ENCODE measurements around the gene TMEM101. TPM values are rescaled to one million over a fixed set of nuclear protein-coding genes. Genes with fewer than 3 reads are reported as not detected.
A peak's percentile ranks its signal among the peaks of the same experiment; 100 is the strongest.

Gene TMEM101
- total and polyA plus RNA-seq, 2 of the 13 experiments (the other 11 are each of a cell fraction or from before 2014, with no cell fraction given) = 72.0 to 100 TPM

DNA sequence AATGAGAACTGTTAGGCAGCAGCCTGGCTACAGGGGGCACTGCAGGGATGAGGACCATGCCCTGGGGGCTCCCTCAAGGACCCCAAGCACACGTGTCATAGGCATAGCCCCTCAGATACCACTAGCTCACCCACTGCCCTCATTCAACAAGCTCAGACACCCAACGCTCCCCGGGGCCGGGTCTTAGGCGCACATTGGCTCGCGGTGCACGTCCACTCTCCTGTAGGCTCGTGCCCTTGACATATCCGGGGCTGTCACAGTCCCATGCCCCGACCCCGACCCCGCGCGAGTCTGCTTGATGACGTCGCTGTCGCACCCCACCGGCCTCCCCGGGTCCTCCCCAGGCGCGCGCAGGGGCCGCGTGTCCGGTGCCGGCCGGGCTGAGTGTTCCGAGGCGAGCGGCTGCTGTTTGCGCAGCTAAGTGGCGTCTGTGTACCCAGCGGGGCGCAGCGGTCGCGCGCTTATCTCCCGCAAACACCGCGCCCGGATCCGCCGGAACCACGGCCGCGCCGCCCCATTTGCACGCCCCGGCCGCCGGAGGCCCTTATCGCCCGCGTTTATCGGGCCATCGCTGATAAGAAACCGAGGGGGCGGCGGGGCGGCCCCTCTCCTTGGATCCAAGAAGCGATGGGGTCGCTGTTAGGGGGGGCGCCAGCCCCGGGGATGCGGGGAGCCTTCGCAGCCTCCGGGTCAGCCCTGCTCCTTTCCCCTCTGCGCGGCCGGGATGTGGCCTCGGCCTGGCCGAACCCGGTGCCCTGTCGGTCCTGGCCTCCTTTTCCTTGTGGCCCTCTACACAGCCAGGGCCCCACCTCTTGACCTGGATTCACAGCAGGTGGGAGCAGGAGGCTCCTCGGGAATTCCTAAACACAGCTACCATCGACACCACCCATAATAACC is 31.0 kb downstream of the TMEM101 start (continued):
- TF ChIP-seq, protein P1, sequence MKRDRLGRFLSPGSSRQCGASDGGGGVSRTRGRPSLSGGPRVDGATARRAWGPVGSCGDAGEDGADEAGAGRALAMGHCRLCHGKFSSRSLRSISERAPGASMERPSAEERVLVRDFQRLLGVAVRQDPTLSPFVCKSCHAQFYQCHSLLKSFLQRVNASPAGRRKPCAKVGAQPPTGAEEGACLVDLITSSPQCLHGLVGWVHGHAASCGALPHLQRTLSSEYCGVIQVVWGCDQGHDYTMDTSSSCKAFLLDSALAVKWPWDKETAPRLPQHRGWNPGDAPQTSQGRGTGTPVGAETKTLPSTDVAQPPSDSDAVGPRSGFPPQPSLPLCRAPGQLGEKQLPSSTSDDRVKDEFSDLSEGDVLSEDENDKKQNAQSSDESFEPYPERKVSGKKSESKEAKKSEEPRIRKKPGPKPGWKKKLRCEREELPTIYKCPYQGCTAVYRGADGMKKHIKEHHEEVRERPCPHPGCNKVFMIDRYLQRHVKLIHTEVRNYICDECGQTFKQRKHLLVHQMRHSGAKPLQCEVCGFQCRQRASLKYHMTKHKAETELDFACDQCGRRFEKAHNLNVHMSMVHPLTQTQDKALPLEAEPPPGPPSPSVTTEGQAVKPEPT (CRISPR knock-in tag; IDR thresholded peaks at IDR 0.05; ENCODE audit: low read depth) = 0 out of 2 replicates have a peak, but pooled peaks have one; percentile 78
- TF ChIP-seq, protein P2, sequence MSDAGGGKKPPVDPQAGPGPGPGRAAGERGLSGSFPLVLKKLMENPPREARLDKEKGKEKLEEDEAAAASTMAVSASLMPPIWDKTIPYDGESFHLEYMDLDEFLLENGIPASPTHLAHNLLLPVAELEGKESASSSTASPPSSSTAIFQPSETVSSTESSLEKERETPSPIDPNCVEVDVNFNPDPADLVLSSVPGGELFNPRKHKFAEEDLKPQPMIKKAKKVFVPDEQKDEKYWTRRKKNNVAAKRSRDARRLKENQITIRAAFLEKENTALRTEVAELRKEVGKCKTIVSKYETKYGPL (CRISPR knock-in tag; IDR thresholded peaks at IDR 0.05) = no peak
- TF ChIP-seq HDAC1 (CRISPR knock-in tag; IDR thresholded peaks at IDR 0.05) = peak; percentile 99
- TF ChIP-seq ZNF3 (CRISPR knock-in tag; IDR thresholded peaks at IDR 0.05) = no peak
- TF ChIP-seq FIP1L1 (IDR thresholded peaks at IDR 0.05; ENCODE audit: borderline replicate concordance, insufficient read depth, low read depth, low read length) = no peak
- TF ChIP-seq ZNF619 (CRISPR knock-in tag; IDR thresholded peaks at IDR 0.05) = no peak
- 0 out of 2 replicates have a peak, but pooled peaks have one; percentile 34 for TF ChIP-seq DR1 (CRISPR knock-in tag; IDR thresholded peaks at IDR 0.05)
- peak; percentile 30; the same call in 1 of the 2 replicates for TF ChIP-seq TRIM24 (CRISPR knock-in tag; IDR thresholded peaks at IDR 0.05)
- TF ChIP-seq CHD4 (IDR thresholded peaks at IDR 0.05; ENCODE audit: borderline replicate concordance, low read length) = 0 out of 2 replicates have a peak, but pooled peaks have one; percentile 58
- TF ChIP-seq NFKB2 (CRISPR knock-in tag; IDR thresholded peaks at IDR 0.05; ENCODE audit: borderline replicate concordance) = peak; percentile 90; the same call in 1 of the 2 replicates
- no peak for TF ChIP-seq CBX2 (IDR thresholded peaks at IDR 0.05; ENCODE audit: low read depth, low read length)
- TF ChIP-seq CBX2 (CRISPR knock-in tag; IDR thresholded peaks at IDR 0.05; ENCODE audit: low read depth) = peak; percentile 98
- TF ChIP-seq, protein P3, sequence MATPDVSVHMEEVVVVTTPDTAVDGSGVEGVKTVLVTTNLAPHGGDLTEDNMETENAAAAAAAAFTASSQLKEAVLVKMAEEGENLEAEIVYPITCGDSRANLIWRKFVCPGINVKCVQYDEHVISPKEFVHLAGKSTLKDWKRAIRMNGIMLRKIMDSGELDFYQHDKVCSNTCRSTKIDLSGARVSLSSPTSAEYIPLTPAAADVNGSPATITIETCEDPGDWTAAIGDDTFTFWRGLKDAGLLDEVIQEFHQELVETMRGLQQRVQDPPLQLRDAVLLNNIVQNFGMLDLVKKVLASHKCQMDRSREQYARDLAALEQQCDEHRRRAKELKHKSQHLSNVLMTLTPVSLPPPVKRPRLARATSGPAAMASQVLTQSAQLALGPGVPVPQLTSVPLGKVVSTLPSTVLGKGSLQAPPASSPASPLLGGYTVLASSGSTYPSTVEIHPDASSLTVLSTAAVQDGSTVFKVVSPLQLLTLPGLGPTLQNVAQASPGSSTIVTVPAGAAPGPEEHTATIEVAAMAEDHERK (CRISPR knock-in tag; IDR thresholded peaks at IDR 0.05; ENCODE audit: low read depth) = no peak
- TF ChIP-seq, protein P4, sequence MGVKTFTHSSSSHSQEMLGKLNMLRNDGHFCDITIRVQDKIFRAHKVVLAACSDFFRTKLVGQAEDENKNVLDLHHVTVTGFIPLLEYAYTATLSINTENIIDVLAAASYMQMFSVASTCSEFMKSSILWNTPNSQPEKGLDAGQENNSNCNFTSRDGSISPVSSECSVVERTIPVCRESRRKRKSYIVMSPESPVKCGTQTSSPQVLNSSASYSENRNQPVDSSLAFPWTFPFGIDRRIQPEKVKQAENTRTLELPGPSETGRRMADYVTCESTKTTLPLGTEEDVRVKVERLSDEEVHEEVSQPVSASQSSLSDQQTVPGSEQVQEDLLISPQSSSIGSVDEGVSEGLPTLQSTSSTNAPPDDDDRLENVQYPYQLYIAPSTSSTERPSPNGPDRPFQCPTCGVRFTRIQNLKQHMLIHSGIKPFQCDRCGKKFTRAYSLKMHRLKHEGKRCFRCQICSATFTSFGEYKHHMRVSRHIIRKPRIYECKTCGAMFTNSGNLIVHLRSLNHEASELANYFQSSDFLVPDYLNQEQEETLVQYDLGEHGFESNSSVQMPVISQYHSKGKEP (CRISPR knock-in tag; IDR thresholded peaks at IDR 0.05) = no peak; the same call in 1 of the 2 replicates
- peak; percentile 87 for TF ChIP-seq ZSCAN9 (CRISPR knock-in tag; IDR thresholded peaks at IDR 0.05; ENCODE audit: borderline replicate concordance)
- TF ChIP-seq ZNF616 (CRISPR knock-in tag; IDR thresholded peaks at IDR 0.05; ENCODE audit: low read depth) = peak; percentile 65; the same call in 1 of the 2 replicates
- TF ChIP-seq, protein P5, sequence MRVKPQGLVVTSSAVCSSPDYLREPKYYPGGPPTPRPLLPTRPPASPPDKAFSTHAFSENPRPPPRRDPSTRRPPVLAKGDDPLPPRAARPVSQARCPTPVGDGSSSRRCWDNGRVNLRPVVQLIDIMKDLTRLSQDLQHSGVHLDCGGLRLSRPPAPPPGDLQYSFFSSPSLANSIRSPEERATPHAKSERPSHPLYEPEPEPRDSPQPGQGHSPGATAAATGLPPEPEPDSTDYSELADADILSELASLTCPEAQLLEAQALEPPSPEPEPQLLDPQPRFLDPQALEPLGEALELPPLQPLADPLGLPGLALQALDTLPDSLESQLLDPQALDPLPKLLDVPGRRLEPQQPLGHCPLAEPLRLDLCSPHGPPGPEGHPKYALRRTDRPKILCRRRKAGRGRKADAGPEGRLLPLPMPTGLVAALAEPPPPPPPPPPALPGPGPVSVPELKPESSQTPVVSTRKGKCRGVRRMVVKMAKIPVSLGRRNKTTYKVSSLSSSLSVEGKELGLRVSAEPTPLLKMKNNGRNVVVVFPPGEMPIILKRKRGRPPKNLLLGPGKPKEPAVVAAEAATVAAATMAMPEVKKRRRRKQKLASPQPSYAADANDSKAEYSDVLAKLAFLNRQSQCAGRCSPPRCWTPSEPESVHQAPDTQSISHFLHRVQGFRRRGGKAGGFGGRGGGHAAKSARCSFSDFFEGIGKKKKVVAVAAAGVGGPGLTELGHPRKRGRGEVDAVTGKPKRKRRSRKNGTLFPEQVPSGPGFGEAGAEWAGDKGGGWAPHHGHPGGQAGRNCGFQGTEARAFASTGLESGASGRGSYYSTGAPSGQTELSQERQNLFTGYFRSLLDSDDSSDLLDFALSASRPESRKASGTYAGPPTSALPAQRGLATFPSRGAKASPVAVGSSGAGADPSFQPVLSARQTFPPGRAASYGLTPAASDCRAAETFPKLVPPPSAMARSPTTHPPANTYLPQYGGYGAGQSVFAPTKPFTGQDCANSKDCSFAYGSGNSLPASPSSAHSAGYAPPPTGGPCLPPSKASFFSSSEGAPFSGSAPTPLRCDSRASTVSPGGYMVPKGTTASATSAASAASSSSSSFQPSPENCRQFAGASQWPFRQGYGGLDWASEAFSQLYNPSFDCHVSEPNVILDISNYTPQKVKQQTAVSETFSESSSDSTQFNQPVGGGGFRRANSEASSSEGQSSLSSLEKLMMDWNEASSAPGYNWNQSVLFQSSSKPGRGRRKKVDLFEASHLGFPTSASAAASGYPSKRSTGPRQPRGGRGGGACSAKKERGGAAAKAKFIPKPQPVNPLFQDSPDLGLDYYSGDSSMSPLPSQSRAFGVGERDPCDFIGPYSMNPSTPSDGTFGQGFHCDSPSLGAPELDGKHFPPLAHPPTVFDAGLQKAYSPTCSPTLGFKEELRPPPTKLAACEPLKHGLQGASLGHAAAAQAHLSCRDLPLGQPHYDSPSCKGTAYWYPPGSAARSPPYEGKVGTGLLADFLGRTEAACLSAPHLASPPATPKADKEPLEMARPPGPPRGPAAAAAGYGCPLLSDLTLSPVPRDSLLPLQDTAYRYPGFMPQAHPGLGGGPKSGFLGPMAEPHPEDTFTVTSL (CRISPR knock-in tag; IDR thresholded peaks at IDR 0.05; ENCODE audit: borderline replicate concordance) = peak; percentile 88

Measured in HepG2 (cell line).